IMR-90 (cell line): ENCODE data around the gene ALDH6A1. TPM values are rescaled to one million over a fixed set of nuclear protein-coding genes. Genes with fewer than 3 reads are reported as not detected.
A peak's percentile ranks its signal among the peaks of the same experiment; 100 is the strongest.
"Not testable (repeated sequence)": the region's sequence is repeated elsewhere in the genome, so short reads cannot be mapped to it uniquely, and the experiment has no call there.

Experiments
- ATAC-seq: fragments of 200-7000 bp; cut with Tn5 transposase; 2 replicates; pipeline ENCODE4 v1.9.1; 2020; ENCODE audit warnings: low read depth, mild to moderate bottlenecking, moderate library complexity
- BruUV-seq: library from RNA; stranded (reverse); fragments of 400-500 nt; replicated peaks from 2 replicates; lab custom pipeline; 2021; lab: Mats Ljungman, UMichigan
- CTCF ChIA-PET: fragments of 300-600 bp; formaldehyde crosslinking; extraction: SDS; loops from one replicate; lab custom pipeline; 2021; ENCODE audit warnings: antibody characterized with exemption; lab: Yijun Ruan, JAX
- POLR2A ChIA-PET: fragments of 300-600 bp; sonication (Branson Sonifier 250); formaldehyde crosslinking; loops from one replicate; lab custom pipeline; 2022; ENCODE audit warnings: antibody characterized with exemption; ENCODE audit not compliant: unreplicated experiment; lab: Charles Lee
- DNase-seq: peaks from one replicate; pipeline ENCODE4 v3.0.0; 2013
- H2AFZ ChIP-seq: replicated peaks from 2 replicates; pipeline ENCODE3; 2013; ENCODE audit warnings: low read length, mild to moderate bottlenecking; ENCODE audit not compliant: poor library complexity
- H2AK5ac ChIP-seq: 2 replicates; pipeline ENCODE4 v1.6.1; 2013; ENCODE audit warnings: low read depth, low read length, inconsistent platforms
- H2AK9ac ChIP-seq: replicated peaks from 2 replicates; pipeline ENCODE3; 2013; ENCODE audit warnings: mild to moderate bottlenecking, low read depth, low read length, moderate library complexity; ENCODE audit not compliant: poor library complexity
- H2BK120ac ChIP-seq: 2 replicates; pipeline ENCODE4 v1.6.1; 2013; ENCODE audit warnings: low read depth, low read length, inconsistent platforms
- H2BK15ac ChIP-seq: 3 replicates; pipeline ENCODE4 v1.6.1; 2013; ENCODE audit warnings: low read depth, low read length, inconsistent platforms
- H2BK20ac ChIP-seq: 2 replicates; pipeline ENCODE4 v1.6.1; 2013; ENCODE audit warnings: low read depth, mild to moderate bottlenecking, inconsistent platforms, low read length, moderate library complexity
- H2BK5ac ChIP-seq: 2 replicates; pipeline ENCODE4 v1.6.1; 2013; ENCODE audit warnings: mild to moderate bottlenecking, low read depth, low read length, inconsistent platforms; ENCODE audit not compliant: poor library complexity, severe bottlenecking
- H3K14ac ChIP-seq: replicated peaks from 2 replicates; pipeline ENCODE4 v1.6.1; 2013; ENCODE audit warnings: low read depth, low read length, inconsistent platforms
- H3K18ac ChIP-seq: 2 replicates; pipeline ENCODE4 v1.6.1; 2013; ENCODE audit warnings: low read depth, low read length, control low read depth
- H3K23ac ChIP-seq: 2 replicates; pipeline ENCODE4 v1.6.1; 2013; ENCODE audit warnings: low read depth, low read length, inconsistent platforms
- H3K27ac ChIP-seq: 2 replicates; pipeline ENCODE4 v1.5.1; 2013; ENCODE audit warnings: mild to moderate bottlenecking, control low read depth, low read length; ENCODE audit not compliant: insufficient read depth
- H3K27me3 ChIP-seq: 2 replicates; pipeline ENCODE4 v1.6.1; 2013; ENCODE audit warnings: low read length; ENCODE audit not compliant: control insufficient read depth, insufficient read depth
- H3K36me3 ChIP-seq: 2 replicates; pipeline ENCODE4 v1.6.1; 2013; ENCODE audit warnings: low read length, mixed read lengths; ENCODE audit not compliant: control insufficient read depth, insufficient read depth
- H3K4ac ChIP-seq: 2 replicates; pipeline ENCODE4 v1.6.1; 2013; ENCODE audit warnings: low read depth, low read length, inconsistent platforms
- H3K4me1 ChIP-seq: 2 replicates; pipeline ENCODE4 v1.6.1; 2013; ENCODE audit warnings: low read length, mixed read lengths; ENCODE audit not compliant: control insufficient read depth, insufficient read depth
- H3K4me2 ChIP-seq: 2 replicates; pipeline ENCODE4 v1.6.1; 2013; ENCODE audit warnings: low read depth, mild to moderate bottlenecking, control low read depth, low read length, moderate library complexity
- H3K4me3 ChIP-seq: 2 replicates; pipeline ENCODE4 v1.5.1; 2013; ENCODE audit warnings: low read depth, mild to moderate bottlenecking, control low read depth, low read length, moderate library complexity; ENCODE audit not compliant: insufficient read depth
- H3K56ac ChIP-seq: 2 replicates; pipeline ENCODE4 v1.6.1; 2013; ENCODE audit warnings: low read length, inconsistent platforms; ENCODE audit not compliant: insufficient read depth; ENCODE audit errors: extremely low read depth
- H3K79me1 ChIP-seq, 2 experiments: 2 replicates each; pipeline ENCODE4 v1.6.1; 2013; ENCODE audit warnings: low read length in 2 of 2, inconsistent platforms in 1 of 2, low read depth in 1 of 2
- H3K9ac ChIP-seq: 2 replicates; pipeline ENCODE4 v1.6.1; 2013; ENCODE audit warnings: low read depth, low read length, control low read depth
- H3K9me1 ChIP-seq: 2 replicates; pipeline ENCODE4 v1.6.1; 2013; ENCODE audit warnings: low read length, inconsistent platforms; ENCODE audit not compliant: insufficient read depth
- H3K9me3 ChIP-seq: 2 replicates; pipeline ENCODE4 v1.6.1; 2013; ENCODE audit warnings: low read length; ENCODE audit not compliant: control insufficient read depth, insufficient read depth
- H4K20me1 ChIP-seq: 2 replicates; pipeline ENCODE4 v1.6.1; 2013; ENCODE audit warnings: low read length, inconsistent platforms; ENCODE audit not compliant: insufficient read depth
- H4K5ac ChIP-seq: 2 replicates; pipeline ENCODE4 v1.6.1; 2013; ENCODE audit warnings: mild to moderate bottlenecking, low read depth, low read length, control low read depth
- H4K8ac ChIP-seq, 2 experiments: 2 replicates each; pipeline ENCODE4 v1.6.1; 2013; ENCODE audit warnings: low read depth in 2 of 2, low read length in 2 of 2, control low read depth in 1 of 2, inconsistent platforms in 1 of 2
- H4K91ac ChIP-seq: 2 replicates; pipeline ENCODE4 v1.6.1; 2013; ENCODE audit warnings: low read depth, low read length, inconsistent platforms; ENCODE audit not compliant: insufficient read depth
- CTCF ChIP-seq: conservative IDR thresholded peaks from 2 replicates; pipeline ENCODE4 v1.5.1; 2012; ENCODE audit warnings: mild to moderate bottlenecking, low read depth, low read length, improper control_type of control experiment
- RAD21 ChIP-seq: IDR thresholded peaks from 2 replicates; pipeline ENCODE4 v1.6.1; 2012; ENCODE audit warnings: low read length, improper control_type of control experiment
- SMC3 ChIP-seq: fragments of 150-350 bp; IDR thresholded peaks from 2 replicates; pipeline ENCODE4 v1.6.1; 2016; ENCODE audit warnings: low read depth, mild to moderate bottlenecking, antibody characterized with exemption, low read length, moderate library complexity
- WGBS, 2 experiments: methylation state at CpG; one replicate each; pipeline versions ENCODE4 v1.1.5 to v1.1.7; 2013; ENCODE audit warnings: missing lambda C conversion rate in 2 of 2; ENCODE audit not compliant: insufficient read length in 1 of 2; ENCODE audit errors: extremely low coverage in 2 of 2; 5-methylcytosine and 5-hydroxymethylcytosine counted together
- dilution Hi-C: fragments of 300-500 bp; cut with HindIII; formaldehyde crosslinking; loops from one replicate; pipeline ENCODE4 v1.14.3; 2018; ENCODE audit warnings: low sequenced_read_pairs; ENCODE audit not compliant: unreplicated experiment
- in situ Hi-C: fragments of 300-500 bp; cut with MboI; formaldehyde crosslinking; loops from 3 replicates; pipeline ENCODE4 v1.14.3; 2019; ENCODE audit warnings: low sequenced_read_pairs, inconsistent platforms, mixed read lengths
- intact Hi-C: fragments of 100-400 bp; cut with micrococcal nuclease; formaldehyde crosslinking; loops from 2 replicates; pipeline ENCODE4 v1.10.0; 2022
- polyA plus RNA-seq, 3 experiments: library from polyadenylated mRNA; depleted of rRNA; stranded (reverse); fragments of >200 nt; gene quantifications; 2 replicates each; pipeline ENCODE4 v1.2.3, GENCODE V29; 2012; ENCODE audit warnings: low replicate concordance in 1 of 3
- total RNA-seq: library from RNA; depleted of rRNA; stranded (reverse); fragments of >200 nt; gene quantifications from 2 replicates; pipeline ENCODE4 v1.2.3, GENCODE V29; 2012

The ALDH6A1 gene
- total and polyA plus RNA-seq, 2 of the 4 experiments (the other 2 are of a cell fraction) = 6.0 to 15.1 TPM

- H4K91ac ChIP-seq, dilution Hi-C loops, H3K4ac ChIP-seq, H2AK9ac ChIP-seq, H2AK5ac ChIP-seq, H4K5ac ChIP-seq, H3K14ac ChIP-seq, H4K20me1 ChIP-seq, H3K9ac ChIP-seq, H2BK20ac ChIP-seq, H2BK120ac ChIP-seq, H3K56ac ChIP-seq, H3K23ac ChIP-seq, H3K27me3 ChIP-seq, H3K79me1 ChIP-seq, H3K4me2 ChIP-seq, H3K27ac ChIP-seq, H2BK15ac ChIP-seq, H3K4me3 ChIP-seq, H2BK5ac ChIP-seq, H3K36me3 ChIP-seq, H3K9me1 ChIP-seq, H4K8ac ChIP-seq, H3K4me1 ChIP-seq, H2AFZ ChIP-seq, H3K18ac ChIP-seq, POLR2A ChIA-PET, BruUV-seq, H3K9me3 ChIP-seq: not testable (repeated sequence)
- peak; percentile 69 for DNase-seq
- WGBS, 2 experiments = 91% methylated on average over 4 of the region's 13 CpGs; no CpG with 5 or more reads in 1 of the 2 experiments
- TF ChIP-seq RAD21 (peak; percentile 78), CTCF (peak; percentile 81), SMC3 (peak; percentile 56; the same call in 1 of the 2 replicates)
- CTCF ChIA-PET = interaction anchor here (0.6 to 1.1 kb wide), 8 partner anchors 9 to 559 kb away, joined by 3 to 8 read pairs (median 4); no protein-coding TSS in a partner anchor
- peak; percentile 90 for ATAC-seq
- in situ Hi-C loops = loop anchor here (5.0 kb wide), 1 partner anchor 141 kb away; no protein-coding TSS in a partner anchor
- intact Hi-C loops = loop anchor here (1.0 to 10.0 kb wide), 3 partner anchors 140 to 363 kb away; no protein-coding TSS in a partner anchor
Measured at GRCh38 chr14:74111395-74112216, 27.4 kb upstream of the ALDH6A1 start.
